Upper lobe of left lung (tissue), 4 donors: ENCODE results near the gene MEG3.

Experiments
- EP300 ChIP-seq, 4 donors: sonication (generic); formaldehyde crosslinking; IDR thresholded peaks; one replicate each; pipeline ENCODE4 v1.5.1; 2017; ENCODE audit warnings: antibody characterized with exemption in 4 of 4, control low read depth in 2 of 4
- TF ChIP-seq, protein P1 (sequence below), 6 experiments: fragments of 450-650 bp in 4 of 6; fragments of 200-600 bp in 2 of 6; sonication (generic) in 2 of 6; IDR thresholded peaks; one replicate each; pipeline ENCODE4 v1.5.1; 2016 to 2019; ENCODE audit warnings: antibody characterized with exemption in 6 of 6

DNA sequence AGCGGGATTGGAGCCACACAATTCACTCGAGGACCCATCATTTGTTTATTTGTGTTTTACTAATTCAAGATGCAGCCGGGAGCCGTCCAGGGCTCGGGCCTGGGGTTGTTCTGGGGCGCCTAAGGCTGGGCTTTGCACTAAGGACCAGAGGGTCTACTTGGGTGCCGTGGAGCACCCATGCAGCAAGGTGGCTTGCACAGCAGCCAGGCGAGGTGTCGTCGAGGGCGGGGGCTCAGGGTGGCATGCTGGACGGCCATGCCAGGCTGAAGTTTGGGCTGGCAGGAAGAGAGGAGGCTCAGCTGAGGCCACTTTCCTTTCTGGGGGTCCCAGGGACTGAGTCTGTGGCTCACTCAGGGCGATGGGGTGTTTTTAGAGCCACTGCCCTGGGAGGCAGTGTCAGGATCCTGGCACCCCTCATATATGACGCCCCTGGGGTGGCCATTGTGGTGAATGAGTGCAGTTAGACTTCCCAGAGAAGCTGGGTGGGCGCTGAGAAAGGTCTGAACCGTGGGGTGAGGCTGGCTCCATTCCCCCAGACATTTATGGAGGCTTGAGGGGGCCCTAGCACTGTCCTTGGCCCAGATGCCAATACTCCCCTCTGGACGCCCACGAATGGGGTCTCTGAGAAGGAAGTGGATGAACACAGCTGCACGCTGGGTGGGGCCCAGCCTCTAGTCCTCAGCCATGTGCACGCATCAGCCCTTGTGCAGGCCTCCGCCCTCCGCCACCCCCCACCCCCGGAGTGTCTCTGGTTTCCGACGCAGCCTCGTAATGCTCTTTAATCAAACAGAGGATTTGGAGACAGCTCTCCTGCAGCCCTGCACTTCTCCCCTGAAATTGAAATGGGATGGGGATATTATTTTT is 11.3 kb downstream of the MEG3 start:
- TF ChIP-seq, protein P1, sequence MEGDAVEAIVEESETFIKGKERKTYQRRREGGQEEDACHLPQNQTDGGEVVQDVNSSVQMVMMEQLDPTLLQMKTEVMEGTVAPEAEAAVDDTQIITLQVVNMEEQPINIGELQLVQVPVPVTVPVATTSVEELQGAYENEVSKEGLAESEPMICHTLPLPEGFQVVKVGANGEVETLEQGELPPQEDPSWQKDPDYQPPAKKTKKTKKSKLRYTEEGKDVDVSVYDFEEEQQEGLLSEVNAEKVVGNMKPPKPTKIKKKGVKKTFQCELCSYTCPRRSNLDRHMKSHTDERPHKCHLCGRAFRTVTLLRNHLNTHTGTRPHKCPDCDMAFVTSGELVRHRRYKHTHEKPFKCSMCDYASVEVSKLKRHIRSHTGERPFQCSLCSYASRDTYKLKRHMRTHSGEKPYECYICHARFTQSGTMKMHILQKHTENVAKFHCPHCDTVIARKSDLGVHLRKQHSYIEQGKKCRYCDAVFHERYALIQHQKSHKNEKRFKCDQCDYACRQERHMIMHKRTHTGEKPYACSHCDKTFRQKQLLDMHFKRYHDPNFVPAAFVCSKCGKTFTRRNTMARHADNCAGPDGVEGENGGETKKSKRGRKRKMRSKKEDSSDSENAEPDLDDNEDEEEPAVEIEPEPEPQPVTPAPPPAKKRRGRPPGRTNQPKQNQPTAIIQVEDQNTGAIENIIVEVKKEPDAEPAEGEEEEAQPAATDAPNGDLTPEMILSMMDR (IDR thresholded peaks at IDR 0.05), result no peak
- no peak for TF ChIP-seq EP300 (IDR thresholded peaks at IDR 0.05)
